ENCODE results near the gene ADAM10.
A peak's percentile ranks its signal among the peaks of the same experiment; 100 is the strongest.

The ADAM10 gene

DNA sequence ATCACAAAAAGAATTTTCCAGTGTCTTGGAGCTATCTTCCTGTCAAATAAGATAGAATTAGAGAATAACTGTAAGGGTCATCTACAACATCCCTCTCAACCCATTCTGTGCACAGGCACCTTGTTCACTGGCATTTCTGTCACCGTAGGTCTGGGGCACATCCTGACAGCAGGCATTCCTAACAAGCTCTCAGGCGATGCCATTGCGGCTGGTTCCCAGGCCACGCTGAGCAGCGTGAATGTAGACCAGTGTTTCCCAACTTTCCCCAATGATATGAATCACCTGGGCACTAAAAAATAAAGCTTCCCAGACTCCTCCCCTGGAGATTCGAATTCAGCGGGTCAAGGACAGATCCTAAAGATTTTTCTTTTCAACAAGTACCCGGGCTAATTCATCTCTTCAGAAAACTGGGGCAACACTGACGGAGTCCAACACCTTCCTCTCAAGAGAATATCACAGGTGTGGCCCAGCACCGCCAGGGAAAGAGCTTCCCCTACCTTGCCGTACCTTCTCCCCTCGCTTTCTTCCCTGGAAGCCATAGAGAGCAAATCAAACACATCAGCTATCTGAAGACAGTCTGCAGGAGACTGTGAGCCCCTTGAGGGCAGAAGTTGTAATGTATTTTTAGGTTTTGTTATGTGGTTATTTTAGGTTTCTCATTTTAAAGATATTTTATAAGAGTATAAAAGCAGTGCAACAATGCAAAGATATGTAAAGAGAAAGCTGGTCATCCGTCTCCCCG lies 174.3 kb downstream of the ADAM10 start:
- DNase-seq (ENCODE audit: low read depth), result no peak

GRCh38 chr15:58574631-58575030 lies 174.9 kb downstream of the ADAM10 start:
- no peak for DNase-seq (ENCODE audit: low read depth)

DNA sequence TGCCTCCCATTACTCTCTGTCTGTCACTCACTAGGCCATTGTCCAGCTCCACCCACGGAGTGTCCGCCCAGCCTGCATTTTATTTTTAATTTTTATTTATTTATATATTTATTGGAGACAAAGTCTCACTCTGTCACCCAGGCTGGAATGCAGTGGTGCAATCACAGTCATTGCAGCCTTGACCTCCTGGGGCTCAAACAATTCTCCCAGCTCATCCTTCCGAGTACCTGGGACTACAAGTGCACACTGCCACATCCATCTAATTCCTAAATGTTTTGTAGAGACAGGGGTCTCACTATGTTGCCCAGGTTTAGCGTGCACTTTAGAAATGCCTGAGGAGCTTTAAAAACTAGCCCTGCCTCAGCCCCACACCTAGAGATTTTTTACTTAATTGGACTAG lies 176.2 kb downstream of the ADAM10 start:
- DNase-seq (ENCODE audit: low read depth), result no peak

DNA sequence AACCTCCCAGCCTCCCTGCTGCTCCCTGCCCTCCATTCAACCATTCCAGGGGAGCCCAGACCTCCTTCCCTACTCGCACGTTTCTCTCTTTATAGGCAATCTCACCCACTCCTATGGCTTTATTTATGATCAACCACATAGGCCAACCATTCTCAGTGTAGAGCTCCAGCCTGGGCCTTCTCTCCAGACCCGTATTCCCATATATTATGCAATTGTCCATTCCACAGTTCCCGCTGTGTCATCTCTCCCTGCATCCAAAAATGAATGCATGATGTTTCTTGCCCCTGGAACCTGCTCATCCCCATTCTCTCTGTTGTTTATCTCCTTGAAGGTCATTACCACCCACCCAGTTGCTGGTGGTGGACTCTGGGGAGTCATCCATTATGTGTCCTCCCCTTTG lies 177.0 kb downstream of the ADAM10 start:
- DNase-seq (ENCODE audit: low read depth), result no peak

DNA sequence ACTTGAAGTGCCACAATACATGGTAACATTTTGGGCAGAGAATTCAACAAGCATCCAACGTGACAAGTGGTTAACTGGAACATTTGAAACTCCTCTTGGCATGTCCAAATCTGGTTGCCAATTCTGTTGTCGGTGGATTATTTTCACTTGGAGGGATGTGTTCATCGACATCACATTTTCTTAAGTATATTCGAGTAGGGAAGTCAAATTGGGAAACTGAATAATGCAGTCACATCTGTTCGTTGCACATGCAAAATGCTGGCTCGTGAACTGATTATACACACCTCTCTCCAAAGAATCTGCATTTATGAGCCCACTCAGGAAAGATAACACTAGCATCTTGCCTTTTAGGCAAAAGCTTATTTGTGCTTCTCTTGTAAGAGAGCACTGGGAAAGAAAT lies 178.0 kb downstream of the ADAM10 start:
- no peak for DNase-seq (ENCODE audit: low read depth)

DNA sequence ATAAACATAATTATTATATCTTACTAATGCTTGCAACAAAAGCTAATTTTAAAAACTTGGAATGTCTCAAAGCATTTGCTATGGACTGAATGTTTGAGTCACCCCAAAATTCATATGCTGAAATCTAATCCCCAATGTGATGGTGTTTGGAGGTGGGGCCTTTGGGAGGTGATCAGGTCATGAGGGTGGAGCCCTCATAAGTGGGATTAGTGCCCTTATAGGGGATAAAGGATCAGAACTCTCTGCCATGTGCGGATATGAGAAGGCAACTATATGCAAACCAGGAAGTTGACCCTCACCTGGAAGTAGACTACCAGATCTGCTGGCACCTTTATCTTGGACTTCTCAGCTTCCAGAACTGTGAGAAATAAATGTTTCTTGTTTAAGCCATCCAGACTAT lies 180.1 kb downstream of the ADAM10 start:
- DNase-seq (ENCODE audit: low read depth), result no peak

DNA sequence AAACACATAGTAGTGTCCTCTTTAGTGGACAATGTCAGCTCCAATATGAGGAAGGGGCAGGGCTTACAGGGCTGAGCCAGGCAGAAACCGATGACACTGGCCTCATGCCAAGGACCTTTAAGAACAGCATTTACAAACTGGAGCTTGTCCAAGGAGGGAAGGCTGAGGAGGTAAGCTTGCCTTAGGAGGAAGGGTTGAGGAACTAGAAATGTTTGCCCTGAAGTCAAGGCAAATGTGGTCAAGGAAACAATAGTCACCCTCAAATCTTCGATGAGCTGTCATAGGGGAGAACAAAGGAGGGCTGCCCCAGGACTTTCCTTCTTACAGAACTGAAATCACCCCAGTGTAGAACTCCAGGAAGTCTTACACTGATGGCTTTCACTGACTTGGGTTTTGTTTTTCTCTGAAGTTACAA lies 181.3 kb downstream of the ADAM10 start:
- no peak for DNase-seq (ENCODE audit: low read depth)

DNA sequence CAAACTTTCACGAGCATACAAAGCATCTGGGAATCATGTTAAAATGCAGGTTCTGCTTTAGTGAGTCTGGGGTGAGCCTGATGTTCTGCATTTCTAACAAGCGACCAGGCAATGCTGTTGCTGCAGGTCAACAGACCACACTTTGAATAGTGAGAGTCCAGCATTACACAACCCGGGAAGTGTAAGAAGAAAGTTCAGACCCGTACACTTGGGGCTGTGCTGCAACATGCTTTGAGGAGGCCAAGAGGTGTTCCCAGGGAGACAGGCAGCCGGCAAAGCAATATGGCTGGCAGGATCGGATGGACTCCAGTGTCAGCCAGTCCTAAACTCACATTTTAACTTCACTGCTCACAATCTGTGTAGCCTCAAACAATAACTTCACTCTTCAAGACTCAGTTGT lies 183.5 kb downstream of the ADAM10 start:
- DNase-seq (ENCODE audit: low read depth), result no peak

- no peak for DNase-seq (ENCODE audit: low read depth)
Measured at GRCh38 chr15:58565619-58566018, 183.9 kb downstream of the ADAM10 start.

- no peak for DNase-seq (ENCODE audit: low read depth)
Measured at GRCh38 chr15:58564981-58565380, 184.5 kb downstream of the ADAM10 start.

GRCh38 chr15:58562135-58562534 lies 187.4 kb downstream of the ADAM10 start:
- DNase-seq (ENCODE audit: low read depth), result no peak

DNA sequence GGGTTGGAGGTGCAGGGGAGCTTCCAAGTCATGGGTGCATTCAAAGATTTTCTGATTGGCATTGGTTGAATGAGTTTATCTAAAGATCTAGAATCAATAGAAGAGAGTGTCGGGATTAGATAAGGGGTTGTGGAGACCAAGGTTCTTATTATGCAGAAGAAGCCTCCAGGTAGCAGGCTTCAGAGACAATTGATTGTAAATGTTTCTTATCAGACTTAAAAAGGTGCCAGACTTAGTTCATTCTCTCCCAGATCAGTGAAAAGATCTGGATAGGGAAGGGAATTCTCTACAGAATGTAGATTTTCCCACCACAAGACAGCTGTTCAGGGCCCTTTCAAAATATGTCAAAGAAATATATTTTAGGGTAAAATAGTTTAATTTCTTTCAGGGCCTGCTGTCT lies 188.2 kb downstream of the ADAM10 start:
- no peak for DNase-seq (ENCODE audit: low read depth)

GRCh38 chr15:58559904-58560588 lies 189.5 kb downstream of the ADAM10 start:
- no peak for DNase-seq (ENCODE audit: low read depth)

GRCh38 chr15:58558777-58559176 lies 190.7 kb downstream of the ADAM10 start:
- DNase-seq (ENCODE audit: low read depth), result no peak

- no peak for DNase-seq (ENCODE audit: low read depth)
Measured at GRCh38 chr15:58556541-58556940, 193.0 kb downstream of the ADAM10 start.

- DNase-seq (ENCODE audit: low read depth), result no peak
Measured at GRCh38 chr15:58556028-58556361, 193.5 kb downstream of the ADAM10 start.

DNA sequence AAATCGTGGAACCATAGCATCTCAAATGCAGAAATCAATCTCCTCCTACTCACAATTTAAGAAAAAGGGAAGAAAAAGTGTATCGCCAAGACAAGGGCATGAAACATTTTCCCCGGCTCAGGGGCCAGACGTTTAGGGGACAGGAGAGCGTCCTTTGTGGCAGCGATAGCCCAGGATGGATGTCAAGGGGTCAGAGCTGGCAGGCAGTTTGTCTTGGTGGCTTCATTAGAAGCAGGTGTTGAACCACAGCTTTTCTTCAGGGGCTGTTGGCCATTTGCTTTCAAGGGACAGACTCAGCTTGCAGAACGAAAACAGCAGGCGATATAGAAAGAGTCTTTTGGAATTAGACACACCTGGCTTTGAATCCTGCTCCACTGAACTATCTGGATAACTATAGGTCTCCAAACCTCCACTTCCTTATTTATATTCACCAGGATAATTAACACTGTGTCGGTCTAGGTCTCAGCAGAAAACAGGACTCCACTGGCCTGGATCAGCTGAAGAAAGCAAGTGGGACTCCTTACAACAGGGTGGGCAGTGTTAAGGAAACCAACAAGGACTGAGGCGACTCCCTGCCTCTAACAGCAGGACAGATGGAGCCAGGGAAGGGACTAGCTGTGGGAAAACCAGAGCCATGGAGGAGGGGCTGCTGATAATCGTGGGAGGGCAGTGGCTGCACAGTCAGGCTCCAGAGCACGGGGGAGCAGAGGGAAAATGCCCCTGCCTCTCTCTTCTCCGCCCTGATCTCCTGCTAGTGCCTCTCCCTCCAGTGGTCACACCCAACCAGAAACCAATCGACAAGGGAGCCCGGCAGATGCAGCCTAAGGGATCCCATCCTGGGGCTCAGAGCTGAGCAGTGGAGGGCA lies 194.1 kb downstream of the ADAM10 start:
- no peak for DNase-seq (ENCODE audit: low read depth)

GRCh38 chr15:58554758-58555157 lies 194.7 kb downstream of the ADAM10 start:
- DNase-seq (ENCODE audit: low read depth), result no peak

GRCh38 chr15:58553365-58553918 lies 196.1 kb downstream of the ADAM10 start:
- no peak for DNase-seq (ENCODE audit: low read depth)

DNA sequence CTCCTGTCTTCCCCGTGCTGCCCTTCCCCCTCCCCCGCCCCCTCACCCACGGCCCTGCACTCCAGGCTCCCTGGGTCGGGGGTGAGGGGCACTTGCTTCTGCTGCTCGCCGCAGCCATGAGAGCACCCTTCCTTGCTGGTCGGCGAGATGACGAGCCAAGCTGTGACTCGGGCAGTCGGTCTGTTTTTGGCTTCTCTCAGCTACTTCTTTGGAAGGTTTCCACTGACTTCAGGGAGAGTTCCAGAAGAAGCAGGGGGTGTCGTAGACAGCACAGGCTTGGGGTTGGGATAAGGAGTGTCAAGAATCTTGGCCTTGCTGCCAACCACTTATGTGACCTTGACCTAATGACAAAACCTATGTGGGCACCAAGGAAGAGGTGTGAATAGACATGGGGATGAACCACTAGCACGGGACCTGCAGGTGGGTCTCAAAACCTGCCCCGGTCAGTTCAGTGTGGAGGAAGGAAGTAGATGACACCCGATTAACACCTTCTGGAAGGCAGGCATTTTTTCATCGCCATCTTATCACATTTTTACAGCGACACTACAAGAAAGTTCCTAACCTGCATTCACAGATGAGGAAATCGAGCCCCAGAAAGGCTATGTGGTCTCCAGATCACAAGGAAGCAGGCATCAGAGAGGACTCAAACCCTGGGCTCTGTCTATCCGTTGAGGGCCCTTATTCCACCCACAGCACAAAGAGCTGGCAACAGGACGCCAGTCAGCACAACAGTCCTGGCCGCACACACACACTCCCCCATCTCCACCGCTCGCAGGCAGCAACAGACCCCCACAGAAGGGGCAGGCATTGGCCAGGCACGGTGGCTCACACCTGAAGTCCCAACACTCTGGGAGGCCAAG lies 196.8 kb downstream of the ADAM10 start:
- no peak for DNase-seq (ENCODE audit: low read depth)

DNA sequence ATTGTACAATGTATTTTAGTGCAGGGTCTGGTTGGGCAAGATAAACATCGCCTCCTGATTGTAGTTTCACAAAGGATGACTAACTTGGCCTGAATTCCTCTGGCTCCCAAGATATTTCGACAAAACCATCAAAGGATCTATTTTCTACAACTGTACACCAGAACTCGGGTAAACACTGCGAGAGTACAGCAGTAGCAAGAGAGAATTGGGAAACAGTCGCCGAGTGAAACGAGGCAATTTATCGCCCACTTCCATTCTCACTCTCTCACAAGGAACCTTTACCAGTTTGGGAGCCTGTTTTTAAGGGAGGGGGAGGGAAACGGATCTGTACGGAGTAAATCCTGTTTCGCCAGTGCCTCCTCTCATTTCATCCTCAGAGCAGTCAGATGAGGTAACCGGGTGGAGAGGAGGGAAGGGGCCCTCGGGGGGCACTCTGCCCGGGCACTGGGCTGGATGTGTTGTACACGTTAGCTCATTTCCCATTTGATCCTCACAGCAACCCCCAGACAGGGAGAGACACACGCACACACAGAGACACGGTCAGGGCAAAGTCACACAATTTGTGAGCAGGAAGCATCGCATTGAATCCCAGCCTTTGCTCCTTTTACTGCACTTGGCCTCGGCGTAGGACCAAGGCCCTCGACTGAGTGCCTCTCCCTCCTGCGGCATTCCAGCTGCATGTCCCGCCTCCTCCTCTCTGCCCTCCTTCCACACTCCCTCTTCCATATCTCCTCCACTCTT lies 197.6 kb downstream of the ADAM10 start:
- peak; percentile 92 for DNase-seq (ENCODE audit: low read depth)
